GM08714 (cell line): ENCODE measurements around the gene OR2S2.
"Not testable (repeated sequence)": the region's sequence is repeated elsewhere in the genome, so short reads cannot be mapped to it uniquely, and the experiment has no call there.

Experiments used
- H3K4me3 ChIP-seq: fragments of 200-500 bp; sonication (Bioruptor generic); 2 replicates; pipeline ENCODE4 v1.5.1; 2014; ENCODE audit warnings: mild to moderate bottlenecking, low read length, inconsistent platforms
- ZNF274 ChIP-seq: IDR thresholded peaks from 2 replicates; pipeline ENCODE4 v1.6.1; 2012; ENCODE audit warnings: mild to moderate bottlenecking, low read depth, low read length

OR2S2 gene

DNA sequence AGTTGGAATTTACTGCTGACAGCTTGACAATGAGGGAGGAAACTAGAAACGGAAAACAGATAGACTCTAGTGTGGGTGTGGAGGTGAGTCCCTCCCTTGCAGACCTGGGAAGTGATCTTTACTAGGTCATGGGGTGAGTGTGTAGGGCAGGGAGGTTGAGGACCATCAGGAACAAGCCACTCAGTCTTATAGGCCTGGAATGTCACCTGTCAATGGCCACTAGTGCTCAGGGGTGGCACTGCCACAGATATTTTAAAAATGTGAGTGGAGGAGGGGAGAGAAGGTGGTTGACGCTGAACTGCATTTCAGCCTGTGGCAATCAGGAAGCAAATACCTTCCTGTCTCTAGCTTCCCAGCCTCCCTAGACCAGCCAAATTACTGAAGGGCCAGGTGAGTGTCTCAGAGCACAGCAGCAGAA is 9.0 kb downstream of the OR2S2 start:
- no peak for TF ChIP-seq ZNF274
- H3K4me3 ChIP-seq, result no peak overlapping the region

DNA sequence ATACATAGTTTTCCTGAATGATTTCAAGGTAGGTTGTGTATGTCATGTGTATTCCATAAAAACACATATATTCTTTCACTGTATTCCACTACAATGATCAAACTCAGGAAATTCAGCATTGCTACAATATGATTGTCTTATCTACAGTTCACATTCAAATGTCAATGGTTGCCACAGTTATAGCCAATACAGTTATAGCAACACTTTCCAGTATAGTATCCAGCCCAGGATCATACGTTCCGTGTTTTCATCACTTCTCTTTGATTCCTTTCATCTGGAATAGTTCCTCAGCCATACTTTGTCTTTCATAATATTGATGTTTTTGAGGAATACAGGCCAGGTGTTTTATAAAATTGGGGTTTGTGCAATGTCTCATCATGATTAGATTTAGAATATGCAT is 9.5 kb downstream of the OR2S2 start:
- TF ChIP-seq ZNF274, result no peak
- H3K4me3 ChIP-seq, result no peak overlapping the region

DNA sequence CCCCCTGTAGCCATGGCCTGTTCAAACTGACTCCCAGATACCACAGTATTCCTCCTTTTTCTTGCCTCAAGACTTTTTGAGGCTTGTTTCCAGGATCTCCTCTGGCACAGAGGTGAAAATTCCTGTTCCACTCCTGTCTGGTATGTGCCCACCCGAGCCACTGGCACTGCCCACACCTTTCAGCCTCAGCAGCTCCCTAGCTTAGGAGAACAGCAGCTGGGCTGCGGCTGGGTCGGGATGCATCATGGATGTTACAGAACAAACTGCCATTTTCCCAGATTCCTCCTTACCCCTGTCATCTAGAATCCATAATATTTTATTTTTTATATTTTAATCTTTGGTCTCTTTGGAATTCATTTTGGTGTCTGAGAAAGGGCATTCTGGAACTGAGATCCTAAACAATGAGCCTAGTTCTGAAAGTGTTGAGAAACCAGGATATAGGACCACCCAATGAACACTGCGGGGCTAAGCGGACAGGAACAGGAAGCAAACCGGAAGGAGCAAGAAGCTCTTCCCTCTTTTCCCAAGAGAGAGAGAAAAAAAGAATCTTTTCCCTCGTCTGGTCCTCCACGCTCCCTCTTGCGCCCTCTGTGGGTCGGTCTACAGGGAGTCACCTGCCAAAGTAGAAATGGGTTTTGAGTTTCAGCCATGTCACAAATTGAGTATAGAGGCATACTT is 12.5 kb downstream of the OR2S2 start:
- TF ChIP-seq ZNF274, result no peak
- no peak overlapping the region for H3K4me3 ChIP-seq

DNA sequence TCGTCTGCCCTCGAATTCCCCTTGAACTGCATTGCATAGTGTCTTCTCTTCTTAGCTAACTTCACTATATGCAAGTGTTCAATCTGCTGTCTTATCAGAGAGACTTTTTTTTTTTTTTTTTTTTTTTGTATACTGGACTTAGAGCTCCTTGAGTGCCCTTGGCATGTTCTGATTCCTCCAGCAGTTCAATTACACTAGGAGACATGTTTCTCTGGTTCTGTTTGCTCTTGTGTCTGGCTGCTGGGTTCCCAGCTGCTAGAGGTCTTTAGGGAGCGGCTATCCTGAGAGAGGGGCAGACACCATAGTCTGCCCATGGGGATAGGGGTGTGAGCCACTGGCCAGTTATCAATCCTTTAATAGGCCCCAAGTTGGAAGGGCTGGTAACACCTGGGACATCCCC is 13.1 kb downstream of the OR2S2 start:
- no peak for TF ChIP-seq ZNF274
- no peak overlapping the region for H3K4me3 ChIP-seq

DNA sequence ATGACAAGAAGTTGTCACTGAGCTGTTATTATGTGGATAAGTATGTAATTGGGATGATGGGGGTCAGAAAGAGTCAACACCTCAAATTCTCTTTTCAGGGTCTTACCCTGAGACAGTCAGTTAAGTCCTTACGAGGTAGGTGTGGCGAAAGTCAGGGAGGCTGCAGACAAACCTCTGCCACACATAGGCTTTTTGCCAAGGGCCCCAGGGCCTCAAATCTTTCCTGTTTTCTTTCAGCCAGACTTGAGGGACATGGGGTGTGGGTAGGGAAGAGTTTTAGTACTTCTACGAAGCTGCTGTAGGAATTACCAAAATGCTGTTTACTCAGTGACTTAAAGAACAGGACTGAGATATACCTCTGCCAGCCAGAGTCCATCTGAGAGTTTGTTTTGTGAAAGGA is 13.8 kb downstream of the OR2S2 start:
- H3K4me3 ChIP-seq, result no peak overlapping the region
- TF ChIP-seq ZNF274, result no peak

DNA sequence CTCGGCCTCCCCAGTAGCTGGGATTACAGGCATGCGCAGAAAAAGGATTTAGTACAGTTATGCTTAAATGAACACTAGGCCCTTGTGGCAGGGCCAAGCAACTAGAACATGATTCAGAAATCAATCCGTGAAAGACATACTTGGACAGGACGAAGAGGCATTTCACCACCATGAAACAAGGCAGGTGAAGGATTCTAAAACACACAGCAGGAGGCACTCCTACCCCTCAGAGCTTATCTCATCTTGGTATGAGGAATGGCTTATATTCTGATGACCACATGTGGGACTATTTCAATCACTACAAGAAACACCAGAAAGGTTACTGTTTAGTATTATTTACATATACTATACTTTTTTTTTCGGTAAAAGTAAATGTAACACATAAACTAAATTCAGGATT is 15.7 kb downstream of the OR2S2 start:
- no peak for TF ChIP-seq ZNF274
- no peak overlapping the region for H3K4me3 ChIP-seq

DNA sequence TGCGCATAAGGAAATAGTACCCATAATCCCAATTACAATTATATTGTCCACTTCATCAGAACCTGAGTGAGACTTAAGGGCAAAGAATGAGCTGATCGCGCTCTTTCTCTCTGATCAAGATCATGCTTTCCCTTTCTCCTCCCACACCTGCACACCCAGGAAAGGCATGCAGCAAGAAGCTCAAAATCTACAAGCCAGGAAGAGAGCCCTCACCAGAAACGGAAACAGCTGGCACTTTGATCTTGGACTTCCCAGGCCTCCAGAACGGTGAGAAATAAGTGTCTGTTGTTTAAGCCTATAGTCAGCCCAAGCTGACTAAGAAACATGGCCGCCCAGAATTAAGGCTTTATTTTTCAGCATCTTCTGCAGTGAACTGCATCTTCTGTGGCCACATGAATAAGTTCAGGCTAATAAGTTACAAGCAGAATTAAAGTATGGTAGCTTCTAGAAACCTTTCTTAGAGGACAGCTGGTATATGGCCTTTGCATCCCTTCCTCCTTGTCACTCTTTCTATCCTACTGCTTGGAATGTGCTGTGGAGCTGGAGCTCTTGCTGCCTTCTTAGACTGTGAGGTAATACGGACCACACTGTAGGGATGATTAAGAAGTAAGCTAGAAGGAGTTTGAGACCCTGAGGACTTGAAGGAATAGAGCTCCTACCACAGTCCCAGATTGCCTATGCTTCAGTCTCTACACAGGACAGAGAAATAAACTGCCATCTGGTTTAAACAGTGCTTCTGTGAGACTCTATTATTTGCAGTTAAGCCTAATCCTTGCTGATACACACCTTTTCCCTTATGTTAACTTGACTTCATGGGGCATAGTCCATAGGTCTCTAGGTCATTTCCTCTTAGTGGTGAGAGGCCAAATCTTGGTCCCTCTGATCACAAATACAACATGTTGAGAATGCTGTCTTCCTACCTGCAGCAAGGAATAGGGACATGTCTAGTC is 17.2 kb downstream of the OR2S2 start:
- no peak for TF ChIP-seq ZNF274
- H3K4me3 ChIP-seq, result no peak overlapping the region

DNA sequence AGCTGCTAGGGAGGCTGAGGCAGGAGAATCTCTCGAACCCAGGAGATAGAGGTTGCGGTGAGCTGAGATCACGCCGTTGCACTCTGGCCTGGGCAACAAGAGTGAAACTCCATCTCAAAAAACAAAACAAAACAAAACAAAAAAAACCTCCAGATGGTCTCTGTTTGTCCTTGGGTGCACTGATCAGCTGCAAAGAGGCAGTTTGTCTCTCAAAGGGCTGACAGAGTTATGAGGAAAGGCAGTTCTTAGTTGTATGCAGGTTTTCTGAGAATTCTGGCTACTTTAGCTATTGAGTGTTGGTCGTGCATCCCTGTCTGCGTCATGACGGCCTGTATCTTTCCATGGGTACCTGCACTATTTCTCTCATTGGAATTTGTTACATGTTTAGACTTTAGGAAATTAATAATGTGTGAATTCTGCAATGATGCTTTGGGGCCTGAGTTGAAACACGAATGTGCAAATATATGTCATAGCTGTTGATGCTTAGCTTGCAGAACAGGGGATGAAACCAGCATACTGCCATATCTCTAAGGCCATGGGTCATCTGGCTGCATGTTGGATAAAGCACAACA is 18.2 kb downstream of the OR2S2 start:
- no peak overlapping the region for H3K4me3 ChIP-seq
- TF ChIP-seq ZNF274, result no peak

DNA sequence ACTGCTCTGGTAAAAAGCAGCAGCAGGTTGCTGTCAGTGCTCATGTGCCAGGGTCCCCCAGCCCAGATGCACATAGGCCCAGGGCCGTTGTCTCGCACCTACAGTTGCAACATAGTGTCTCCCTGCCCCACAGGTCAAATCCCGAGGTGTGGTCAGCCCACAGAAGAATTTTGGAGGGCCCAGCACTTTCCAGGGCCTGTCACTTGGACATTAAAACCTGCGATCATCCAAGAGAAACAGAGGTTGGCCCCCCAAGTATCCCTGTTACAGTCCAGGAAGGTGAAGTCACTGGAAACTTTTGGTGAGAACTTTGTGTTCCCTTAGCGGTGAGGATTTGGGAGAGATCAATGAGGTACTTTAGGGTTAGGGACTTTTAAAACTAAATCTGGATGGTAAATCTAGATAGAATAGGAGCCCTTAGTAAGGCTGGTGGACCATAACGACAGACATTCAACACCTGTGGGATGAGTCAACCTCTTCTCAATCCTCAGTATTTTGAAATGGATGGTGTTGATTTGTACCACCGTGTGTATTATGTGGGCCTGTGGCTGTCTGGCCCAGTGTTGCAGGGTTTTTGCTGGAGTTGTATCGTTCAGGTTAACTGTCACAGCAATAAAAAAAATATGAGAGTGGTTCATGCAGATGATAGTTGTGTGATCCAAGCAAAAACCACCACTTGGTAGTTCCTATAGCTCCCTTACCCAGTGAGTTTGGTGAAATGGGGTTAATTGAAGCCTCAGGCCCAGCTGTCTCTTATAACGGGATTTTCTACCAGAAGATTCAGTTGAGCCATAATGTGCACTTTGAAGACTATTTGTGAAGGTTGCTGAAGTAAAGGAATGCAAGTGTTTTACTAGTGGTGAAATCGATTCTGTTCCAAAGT is 19.2 kb downstream of the OR2S2 start:
- no peak for TF ChIP-seq ZNF274
- H3K4me3 ChIP-seq, result no peak overlapping the region

DNA sequence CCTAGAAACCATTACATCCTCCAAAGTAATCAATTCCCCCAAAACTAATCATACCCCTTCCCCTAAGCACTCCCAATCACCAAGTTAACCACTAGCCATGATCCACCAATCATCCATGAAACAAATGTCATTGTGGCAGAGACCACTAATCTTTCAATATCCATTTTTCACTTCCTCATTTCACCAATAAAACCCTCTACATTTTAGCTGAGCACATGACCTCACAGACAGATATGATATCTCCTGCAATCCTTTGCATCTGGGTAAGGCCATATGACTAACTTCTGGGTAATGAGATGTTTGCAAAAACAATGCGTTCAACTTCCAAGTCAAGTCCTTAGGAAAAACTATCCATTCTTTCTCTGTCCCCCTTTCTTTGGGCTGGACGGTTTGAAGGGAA is 20.7 kb downstream of the OR2S2 start:
- no peak overlapping the region for H3K4me3 ChIP-seq
- no peak for TF ChIP-seq ZNF274

DNA sequence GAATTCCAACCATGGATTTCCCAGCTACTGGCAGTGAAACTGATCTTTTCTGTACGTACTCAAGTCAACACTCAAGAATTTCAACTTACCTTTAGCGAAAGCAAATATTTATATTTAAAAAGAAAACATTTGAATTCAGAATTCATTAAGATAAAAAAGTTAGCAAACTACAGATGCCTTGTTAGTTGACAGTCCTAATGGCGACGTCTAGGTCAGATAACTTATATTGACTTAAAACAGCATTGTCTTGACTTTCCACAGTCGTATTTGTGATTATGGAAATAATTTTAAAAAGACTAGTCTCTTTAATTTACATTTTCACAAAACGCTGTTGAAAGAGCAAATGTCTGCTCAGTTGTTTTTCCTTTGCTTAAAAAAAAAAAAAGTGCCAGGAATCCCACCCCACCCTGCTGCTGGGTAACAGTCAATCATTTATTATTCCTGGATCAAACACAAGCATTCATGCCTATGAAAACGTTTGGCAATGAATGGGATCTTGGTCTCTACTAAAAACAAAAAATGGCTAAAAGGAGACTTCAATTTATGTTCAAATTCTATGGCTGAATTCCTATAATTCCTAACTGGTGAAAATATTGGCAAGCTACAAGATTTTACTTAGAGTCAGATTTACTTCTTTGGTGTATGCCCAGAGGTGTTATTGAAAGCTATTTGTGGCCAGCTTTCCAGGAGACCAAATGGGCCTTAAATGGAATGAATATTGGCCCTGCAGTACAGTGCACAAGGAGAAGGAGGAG is 22.0 kb downstream of the OR2S2 start:
- no peak for TF ChIP-seq ZNF274
- no peak overlapping the region for H3K4me3 ChIP-seq

DNA sequence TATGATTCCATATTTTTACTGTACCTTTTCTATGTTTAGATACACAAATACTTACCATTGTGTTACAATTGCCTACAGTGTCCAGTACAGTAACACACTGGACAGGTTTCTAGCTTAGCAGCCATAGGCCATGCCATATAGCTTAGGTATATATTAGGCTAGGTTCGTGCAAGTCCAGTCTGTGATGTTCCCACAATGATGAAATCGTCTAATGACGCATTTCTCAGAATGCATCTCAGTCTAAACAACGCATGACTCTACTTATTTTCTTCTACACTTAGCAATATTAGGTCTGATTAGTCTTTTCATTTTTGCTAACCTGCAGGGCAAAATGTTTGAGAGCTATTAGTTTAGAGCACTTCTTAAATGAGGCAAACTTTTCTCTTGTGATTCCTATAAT is 22.7 kb downstream of the OR2S2 start:
- TF ChIP-seq ZNF274, result no peak
- H3K4me3 ChIP-seq, result no peak overlapping the region

DNA sequence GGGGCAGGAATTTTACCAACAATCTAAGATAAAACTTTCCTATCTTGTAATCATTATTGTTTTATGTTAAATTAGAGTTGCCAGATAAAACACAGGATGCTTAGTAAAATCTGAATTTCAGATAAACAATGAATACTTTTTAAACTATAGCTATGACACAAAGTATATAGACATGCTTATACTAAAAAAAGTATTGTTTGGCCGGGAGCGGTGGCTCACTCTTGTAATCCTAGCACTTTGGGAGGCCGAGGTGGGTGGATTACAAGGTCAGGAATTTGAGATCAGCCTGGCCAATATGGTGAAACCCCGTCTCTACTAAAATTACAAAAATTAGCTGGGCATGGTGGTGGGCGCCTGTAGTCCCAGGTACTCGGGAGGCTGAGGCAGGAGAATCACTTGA is 23.9 kb downstream of the OR2S2 start:
- H3K4me3 ChIP-seq, result not testable (repeated sequence)
